GM23338 (cell line): ENCODE results near the gene CHRM1. TPM values are rescaled to one million over a fixed set of nuclear protein-coding genes. Genes with fewer than 3 reads are reported as not detected.

Source experiments
- ATAC-seq: fragments of 200-7000 bp; cut with Tn5 transposase; 3 replicates; pipeline ENCODE4 v1.9.1; 2020
- DNase-seq: peaks from one replicate; pipeline ENCODE4 v3.0.0-alpha.2; 2015; ENCODE audit warnings: low spot score
- H2AFZ ChIP-seq: fragments of 200-600 bp; sonication (generic); 2 replicates; pipeline ENCODE4 v1.8.0; 2016; ENCODE audit warnings: antibody characterized with exemption, mild to moderate bottlenecking, moderate library complexity
- H3F3A ChIP-seq: fragments of 200-600 bp; sonication (generic); replicated peaks from 2 replicates; pipeline ENCODE4 v1.8.0; 2017; ENCODE audit warnings: antibody characterized with exemption, mixed run types, low read depth
- H3K27ac ChIP-seq: fragments of 200-600 bp; sonication (generic); 2 replicates; pipeline ENCODE4 v1.6.1; 2016; ENCODE audit warnings: low read depth
- H3K27me3 ChIP-seq: fragments of 200-600 bp; sonication (generic); 2 replicates; pipeline ENCODE4 v1.8.0; 2016; ENCODE audit warnings: mild to moderate bottlenecking, mixed run types, moderate library complexity; ENCODE audit not compliant: insufficient read depth
- H3K36me3 ChIP-seq: fragments of 200-600 bp; sonication (generic); 2 replicates; pipeline ENCODE4 v1.8.0; 2016; ENCODE audit warnings: mild to moderate bottlenecking; ENCODE audit not compliant: insufficient read depth
- H3K4me1 ChIP-seq: fragments of 200-600 bp; sonication (generic); 2 replicates; pipeline ENCODE4 v1.8.0; 2016; ENCODE audit warnings: mild to moderate bottlenecking, moderate library complexity; ENCODE audit not compliant: insufficient read depth
- H3K4me2 ChIP-seq: fragments of 200-600 bp; sonication (generic); 2 replicates; pipeline ENCODE4 v1.7.1; 2017; ENCODE audit warnings: mixed run types
- H3K4me3 ChIP-seq: fragments of 200-600 bp; sonication (generic); 2 replicates; pipeline ENCODE4 v1.6.1; 2016; ENCODE audit warnings: mixed run types
- H3K79me2 ChIP-seq: fragments of 200-600 bp; sonication (generic); replicated peaks from 2 replicates; pipeline ENCODE4 v1.8.0; 2017; ENCODE audit warnings: mild to moderate bottlenecking; ENCODE audit not compliant: insufficient read depth
- H3K9me2 ChIP-seq: fragments of 200-600 bp; sonication (generic); 2 replicates; pipeline ENCODE4 v1.8.0; 2017; ENCODE audit not compliant: insufficient read depth
- H4K20me1 ChIP-seq: fragments of 200-600 bp; sonication (generic); replicated peaks from 2 replicates; pipeline ENCODE4 v1.8.0; 2017; ENCODE audit warnings: mild to moderate bottlenecking; ENCODE audit not compliant: insufficient read depth
- H3K27ac Mint-ChIP-seq: 2 replicates; pipeline ENCODE4 v1.8.0; 2020; ENCODE audit warnings: inconsistent platforms, mild to moderate bottlenecking, moderate library complexity, mixed read lengths
- H3K27me3 Mint-ChIP-seq: 3 replicates; pipeline ENCODE4 v1.8.0; 2022; ENCODE audit warnings: low read depth, mild to moderate bottlenecking, moderate library complexity, mixed read lengths, inconsistent platforms; ENCODE audit not compliant: insufficient read depth, poor library complexity
- H3K36me3 Mint-ChIP-seq: 3 replicates; pipeline ENCODE4 v1.8.0; 2021; ENCODE audit warnings: low read depth, mild to moderate bottlenecking, inconsistent platforms, moderate library complexity, mixed read lengths
- H3K4me1 Mint-ChIP-seq: 3 replicates; pipeline ENCODE4 v1.8.0; 2020; ENCODE audit warnings: mild to moderate bottlenecking, inconsistent platforms, mixed read lengths
- H3K4me3 Mint-ChIP-seq: 3 replicates; pipeline ENCODE4 v1.8.0; 2021; ENCODE audit warnings: moderate library complexity, mild to moderate bottlenecking, inconsistent platforms, mixed read lengths
- H3K9me3 Mint-ChIP-seq: 3 replicates; pipeline ENCODE4 v1.8.0; 2020; ENCODE audit warnings: moderate library complexity, mild to moderate bottlenecking, inconsistent platforms, mixed read lengths
- CREB1 ChIP-seq: fragments of 250-450 bp; sonication (Bioruptor Pico); IDR thresholded peaks from 2 replicates; pipeline ENCODE4 v1.5.0; 2020; ENCODE audit warnings: low read depth, mild to moderate bottlenecking, moderate library complexity
- EZH2 ChIP-seq: fragments of 200-600 bp; sonication (generic); IDR thresholded peaks from one replicate; pipeline ENCODE4 v1.8.0; 2017; ENCODE audit warnings: antibody characterized with exemption, mild to moderate bottlenecking, low read depth; ENCODE audit not compliant: unreplicated experiment
- EZH2phosphoT487 ChIP-seq: fragments of 200-600 bp; sonication (generic); IDR thresholded peaks from one replicate; pipeline ENCODE4 v1.8.1; 2018; ENCODE audit warnings: antibody characterized with exemption; ENCODE audit not compliant: unreplicated experiment
- JUNB ChIP-seq: IDR thresholded peaks from one replicate; pipeline ENCODE4 v1.6.1; 2016; ENCODE audit warnings: antibody characterized with exemption; ENCODE audit not compliant: unreplicated experiment
- NANOG ChIP-seq: IDR thresholded peaks from 2 replicates; pipeline ENCODE4 v1.6.1; 2016; ENCODE audit warnings: antibody characterized with exemption, borderline replicate concordance
- POLR2AphosphoS5 ChIP-seq: IDR thresholded peaks from 2 replicates; pipeline ENCODE4 v1.6.1; 2016; ENCODE audit warnings: antibody characterized with exemption, low read depth
- STAT1 ChIP-seq: IDR thresholded peaks from one replicate; pipeline ENCODE4 v1.6.1; 2016; ENCODE audit warnings: antibody characterized with exemption; ENCODE audit not compliant: unreplicated experiment
- ZNF114 ChIP-seq: fragments of 250-450 bp; sonication (Bioruptor Pico); IDR thresholded peaks from 2 replicates; pipeline ENCODE4 v1.5.0; 2020; ENCODE audit warnings: mild to moderate bottlenecking, moderate library complexity
- ZNF331 ChIP-seq: fragments of 250-450 bp; sonication (Bioruptor Pico); IDR thresholded peaks from 2 replicates; pipeline ENCODE4 v1.5.0; 2020; ENCODE audit warnings: low read depth, mild to moderate bottlenecking, moderate library complexity
- polyA plus RNA-seq: library from polyadenylated mRNA; unstranded; fragments of >200 nt; fragmentation: Nextera tagmentation; extraction: Ambion mirVana; gene quantifications from 2 replicates; pipeline ENCODE4 v1.2.1, GENCODE V29; 2016
- total RNA-seq: library from RNA; depleted of rRNA; stranded (reverse); fragments of >200 nt; shearing (Covaris generic); gene quantifications from 2 replicates; pipeline ENCODE4 v1.2.3, GENCODE V29; 2014
- TF ChIP-seq, protein P1 (sequence below): IDR thresholded peaks from one replicate; pipeline ENCODE4 v1.6.1; 2018; ENCODE audit warnings: antibody characterized with exemption; ENCODE audit not compliant: unreplicated experiment
- TF ChIP-seq, protein P2 (sequence below): IDR thresholded peaks from 2 replicates; pipeline ENCODE4 v1.6.1; 2016; ENCODE audit warnings: antibody characterized with exemption
- TF ChIP-seq, protein P3 (sequence below): fragments of 250-450 bp; sonication (Bioruptor Pico); IDR thresholded peaks from 2 replicates; pipeline ENCODE4 v1.5.0; 2020; ENCODE audit warnings: mild to moderate bottlenecking, moderate library complexity
- TF ChIP-seq, protein P4 (sequence below), 2 experiments: fragments of 200-600 bp in 1 of 2; sonication (generic) in 1 of 2; conservative IDR thresholded peaks; 2 replicates each; pipeline versions ENCODE4 v1.5.1 to v1.6.1; 2016 to 2017; ENCODE audit warnings: antibody characterized with exemption in 2 of 2, low read depth in 2 of 2, mild to moderate bottlenecking in 2 of 2, moderate library complexity in 1 of 2

The CHRM1 gene
- total and polyA plus RNA-seq, 2 experiments from 2014 or later: 0.14 to 0.44 TPM

DNA sequence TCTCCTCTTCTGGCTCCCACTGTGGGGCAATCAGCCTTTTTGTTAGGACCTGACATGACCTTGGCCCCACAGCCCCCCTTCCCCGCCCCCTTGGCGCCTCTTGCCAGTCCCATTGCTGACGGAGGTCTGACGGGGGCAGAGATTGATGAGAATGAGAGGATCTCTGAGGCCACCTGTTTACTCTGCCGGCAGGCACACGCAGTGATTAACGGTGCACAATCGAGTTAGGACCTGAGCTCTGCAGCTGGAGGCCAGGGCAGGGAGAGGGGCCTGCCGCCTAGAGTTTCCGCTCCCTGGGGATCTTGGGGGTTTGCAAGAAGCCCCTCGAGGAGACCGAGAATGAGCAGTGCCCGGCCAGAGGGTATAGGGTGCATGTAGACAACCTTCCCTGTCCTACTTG lies 6.8 kb upstream of the CHRM1 start:
- peaks cover 76% of the 10 kb centered on the region for H3K27me3 ChIP-seq
- Mint-ChIP-seq H3K9me3 (no peaks in the 10 kb centered on the region), H3K4me3 (peak overlapping the region; percentile 23; the same call in 1 of the 3 replicates), H3K36me3 (no peaks in the 10 kb centered on the region), H3K27ac (no peak overlapping the region), H3K4me1 (peaks cover 39% of the 10 kb centered on the region), H3K27me3 (peaks cover 72% of the 10 kb centered on the region)
- DNase-seq (no peak), ATAC-seq (peak; percentile 2; the same call in 1 of the 3 replicates)
- TF ChIP-seq ZNF114 (CRISPR knock-in tag) (no peak), ZNF331 (CRISPR knock-in tag) (no peak), CREB1 (CRISPR knock-in tag) (no peak), EZH2 (no peak), POLR2AphosphoS5 (no peak), EZH2phosphoT487 (no peak), NANOG (no peak), STAT1 (no peak), JUNB (no peak)
- TF ChIP-seq, protein P1, sequence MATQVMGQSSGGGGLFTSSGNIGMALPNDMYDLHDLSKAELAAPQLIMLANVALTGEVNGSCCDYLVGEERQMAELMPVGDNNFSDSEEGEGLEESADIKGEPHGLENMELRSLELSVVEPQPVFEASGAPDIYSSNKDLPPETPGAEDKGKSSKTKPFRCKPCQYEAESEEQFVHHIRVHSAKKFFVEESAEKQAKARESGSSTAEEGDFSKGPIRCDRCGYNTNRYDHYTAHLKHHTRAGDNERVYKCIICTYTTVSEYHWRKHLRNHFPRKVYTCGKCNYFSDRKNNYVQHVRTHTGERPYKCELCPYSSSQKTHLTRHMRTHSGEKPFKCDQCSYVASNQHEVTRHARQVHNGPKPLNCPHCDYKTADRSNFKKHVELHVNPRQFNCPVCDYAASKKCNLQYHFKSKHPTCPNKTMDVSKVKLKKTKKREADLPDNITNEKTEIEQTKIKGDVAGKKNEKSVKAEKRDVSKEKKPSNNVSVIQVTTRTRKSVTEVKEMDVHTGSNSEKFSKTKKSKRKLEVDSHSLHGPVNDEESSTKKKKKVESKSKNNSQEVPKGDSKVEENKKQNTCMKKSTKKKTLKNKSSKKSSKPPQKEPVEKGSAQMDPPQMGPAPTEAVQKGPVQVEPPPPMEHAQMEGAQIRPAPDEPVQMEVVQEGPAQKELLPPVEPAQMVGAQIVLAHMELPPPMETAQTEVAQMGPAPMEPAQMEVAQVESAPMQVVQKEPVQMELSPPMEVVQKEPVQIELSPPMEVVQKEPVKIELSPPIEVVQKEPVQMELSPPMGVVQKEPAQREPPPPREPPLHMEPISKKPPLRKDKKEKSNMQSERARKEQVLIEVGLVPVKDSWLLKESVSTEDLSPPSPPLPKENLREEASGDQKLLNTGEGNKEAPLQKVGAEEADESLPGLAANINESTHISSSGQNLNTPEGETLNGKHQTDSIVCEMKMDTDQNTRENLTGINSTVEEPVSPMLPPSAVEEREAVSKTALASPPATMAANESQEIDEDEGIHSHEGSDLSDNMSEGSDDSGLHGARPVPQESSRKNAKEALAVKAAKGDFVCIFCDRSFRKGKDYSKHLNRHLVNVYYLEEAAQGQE: no peak
- TF ChIP-seq, protein P2, sequence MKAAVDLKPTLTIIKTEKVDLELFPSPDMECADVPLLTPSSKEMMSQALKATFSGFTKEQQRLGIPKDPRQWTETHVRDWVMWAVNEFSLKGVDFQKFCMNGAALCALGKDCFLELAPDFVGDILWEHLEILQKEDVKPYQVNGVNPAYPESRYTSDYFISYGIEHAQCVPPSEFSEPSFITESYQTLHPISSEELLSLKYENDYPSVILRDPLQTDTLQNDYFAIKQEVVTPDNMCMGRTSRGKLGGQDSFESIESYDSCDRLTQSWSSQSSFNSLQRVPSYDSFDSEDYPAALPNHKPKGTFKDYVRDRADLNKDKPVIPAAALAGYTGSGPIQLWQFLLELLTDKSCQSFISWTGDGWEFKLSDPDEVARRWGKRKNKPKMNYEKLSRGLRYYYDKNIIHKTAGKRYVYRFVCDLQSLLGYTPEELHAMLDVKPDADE: no peak
- TF ChIP-seq, protein P3, sequence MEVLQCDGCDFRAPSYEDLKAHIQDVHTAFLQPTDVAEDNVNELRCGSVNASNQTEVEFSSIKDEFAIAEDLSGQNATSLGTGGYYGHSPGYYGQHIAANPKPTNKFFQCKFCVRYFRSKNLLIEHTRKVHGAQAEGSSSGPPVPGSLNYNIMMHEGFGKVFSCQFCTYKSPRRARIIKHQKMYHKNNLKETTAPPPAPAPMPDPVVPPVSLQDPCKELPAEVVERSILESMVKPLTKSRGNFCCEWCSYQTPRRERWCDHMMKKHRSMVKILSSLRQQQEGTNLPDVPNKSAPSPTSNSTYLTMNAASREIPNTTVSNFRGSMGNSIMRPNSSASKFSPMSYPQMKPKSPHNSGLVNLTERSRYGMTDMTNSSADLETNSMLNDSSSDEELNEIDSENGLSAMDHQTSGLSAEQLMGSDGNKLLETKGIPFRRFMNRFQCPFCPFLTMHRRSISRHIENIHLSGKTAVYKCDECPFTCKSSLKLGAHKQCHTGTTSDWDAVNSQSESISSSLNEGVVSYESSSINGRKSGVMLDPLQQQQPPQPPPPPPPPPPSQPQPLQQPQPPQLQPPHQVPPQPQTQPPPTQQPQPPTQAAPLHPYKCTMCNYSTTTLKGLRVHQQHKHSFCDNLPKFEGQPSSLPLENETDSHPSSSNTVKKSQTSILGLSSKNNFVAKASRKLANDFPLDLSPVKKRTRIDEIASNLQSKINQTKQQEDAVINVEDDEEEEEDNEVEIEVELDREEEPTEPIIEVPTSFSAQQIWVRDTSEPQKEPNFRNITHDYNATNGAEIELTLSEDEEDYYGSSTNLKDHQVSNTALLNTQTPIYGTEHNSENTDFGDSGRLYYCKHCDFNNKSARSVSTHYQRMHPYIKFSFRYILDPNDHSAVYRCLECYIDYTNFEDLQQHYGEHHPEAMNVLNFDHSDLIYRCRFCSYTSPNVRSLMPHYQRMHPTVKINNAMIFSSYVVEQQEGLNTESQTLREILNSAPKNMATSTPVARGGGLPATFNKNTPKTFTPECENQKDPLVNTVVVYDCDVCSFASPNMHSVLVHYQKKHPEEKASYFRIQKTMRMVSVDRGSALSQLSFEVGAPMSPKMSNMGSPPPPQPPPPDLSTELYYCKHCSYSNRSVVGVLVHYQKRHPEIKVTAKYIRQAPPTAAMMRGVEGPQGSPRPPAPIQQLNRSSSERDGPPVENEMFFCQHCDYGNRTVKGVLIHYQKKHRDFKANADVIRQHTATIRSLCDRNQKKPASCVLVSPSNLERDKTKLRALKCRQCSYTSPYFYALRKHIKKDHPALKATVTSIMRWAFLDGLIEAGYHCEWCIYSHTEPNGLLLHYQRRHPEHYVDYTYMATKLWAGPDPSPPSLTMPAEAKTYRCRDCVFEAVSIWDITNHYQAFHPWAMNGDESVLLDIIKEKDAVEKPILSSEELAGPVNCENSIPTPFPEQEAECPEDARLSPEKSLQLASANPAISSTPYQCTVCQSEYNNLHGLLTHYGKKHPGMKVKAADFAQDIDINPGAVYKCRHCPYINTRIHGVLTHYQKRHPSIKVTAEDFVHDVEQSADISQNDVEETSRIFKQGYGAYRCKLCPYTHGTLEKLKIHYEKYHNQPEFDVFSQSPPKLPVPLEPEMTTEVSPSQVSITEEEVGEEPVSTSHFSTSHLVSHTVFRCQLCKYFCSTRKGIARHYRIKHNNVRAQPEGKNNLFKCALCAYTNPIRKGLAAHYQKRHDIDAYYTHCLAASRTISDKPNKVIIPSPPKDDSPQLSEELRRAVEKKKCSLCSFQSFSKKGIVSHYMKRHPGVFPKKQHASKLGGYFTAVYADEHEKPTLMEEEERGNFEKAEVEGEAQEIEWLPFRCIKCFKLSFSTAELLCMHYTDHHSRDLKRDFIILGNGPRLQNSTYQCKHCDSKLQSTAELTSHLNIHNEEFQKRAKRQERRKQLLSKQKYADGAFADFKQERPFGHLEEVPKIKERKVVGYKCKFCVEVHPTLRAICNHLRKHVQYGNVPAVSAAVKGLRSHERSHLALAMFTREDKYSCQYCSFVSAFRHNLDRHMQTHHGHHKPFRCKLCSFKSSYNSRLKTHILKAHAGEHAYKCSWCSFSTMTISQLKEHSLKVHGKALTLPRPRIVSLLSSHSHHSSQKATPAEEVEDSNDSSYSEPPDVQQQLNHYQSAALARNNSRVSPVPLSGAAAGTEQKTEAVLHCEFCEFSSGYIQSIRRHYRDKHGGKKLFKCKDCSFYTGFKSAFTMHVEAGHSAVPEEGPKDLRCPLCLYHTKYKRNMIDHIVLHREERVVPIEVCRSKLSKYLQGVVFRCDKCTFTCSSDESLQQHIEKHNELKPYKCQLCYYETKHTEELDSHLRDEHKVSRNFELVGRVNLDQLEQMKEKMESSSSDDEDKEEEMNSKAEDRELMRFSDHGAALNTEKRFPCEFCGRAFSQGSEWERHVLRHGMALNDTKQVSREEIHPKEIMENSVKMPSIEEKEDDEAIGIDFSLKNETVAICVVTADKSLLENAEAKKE (CRISPR knock-in tag): no peak
- TF ChIP-seq, protein P4, sequence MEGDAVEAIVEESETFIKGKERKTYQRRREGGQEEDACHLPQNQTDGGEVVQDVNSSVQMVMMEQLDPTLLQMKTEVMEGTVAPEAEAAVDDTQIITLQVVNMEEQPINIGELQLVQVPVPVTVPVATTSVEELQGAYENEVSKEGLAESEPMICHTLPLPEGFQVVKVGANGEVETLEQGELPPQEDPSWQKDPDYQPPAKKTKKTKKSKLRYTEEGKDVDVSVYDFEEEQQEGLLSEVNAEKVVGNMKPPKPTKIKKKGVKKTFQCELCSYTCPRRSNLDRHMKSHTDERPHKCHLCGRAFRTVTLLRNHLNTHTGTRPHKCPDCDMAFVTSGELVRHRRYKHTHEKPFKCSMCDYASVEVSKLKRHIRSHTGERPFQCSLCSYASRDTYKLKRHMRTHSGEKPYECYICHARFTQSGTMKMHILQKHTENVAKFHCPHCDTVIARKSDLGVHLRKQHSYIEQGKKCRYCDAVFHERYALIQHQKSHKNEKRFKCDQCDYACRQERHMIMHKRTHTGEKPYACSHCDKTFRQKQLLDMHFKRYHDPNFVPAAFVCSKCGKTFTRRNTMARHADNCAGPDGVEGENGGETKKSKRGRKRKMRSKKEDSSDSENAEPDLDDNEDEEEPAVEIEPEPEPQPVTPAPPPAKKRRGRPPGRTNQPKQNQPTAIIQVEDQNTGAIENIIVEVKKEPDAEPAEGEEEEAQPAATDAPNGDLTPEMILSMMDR (conservative IDR thresholded peaks at IDR 0.05; ENCODE audit: low read depth in 2 of 2): no peak
- H3K27ac ChIP-seq: no peak overlapping the region
- 0 out of 2 replicates have a peak overlapping the region, but pooled peaks have one; percentile 23 for H2AFZ ChIP-seq
- peak overlapping the region; percentile 90; the same call in 1 of the 2 replicates for H3K4me3 ChIP-seq
- H3K4me1 ChIP-seq: peaks cover 26% of the 10 kb centered on the region
- no peaks in the 10 kb centered on the region for H3K9me2 ChIP-seq
- H4K20me1 ChIP-seq: no peaks in the 10 kb centered on the region
- peak overlapping the region; percentile 98 for H3K4me2 ChIP-seq
- H3K79me2 ChIP-seq: no peaks in the 10 kb centered on the region
- H3K36me3 ChIP-seq: no peaks in the 10 kb centered on the region
- peaks cover 19% of the 10 kb centered on the region for H3F3A ChIP-seq
